Astrocyte (in vitro differentiated cells and primary cell): ENCODE results near the gene ITGB8.

Experiments
- CTCF ChIP-seq: IDR thresholded peaks from 2 replicates; pipeline ENCODE4 v1.5.1; 2011; ENCODE audit warnings: low read depth, mild to moderate bottlenecking, inconsistent platforms, low read length, moderate library complexity; ENCODE audit not compliant: insufficient read depth
- EZH2 ChIP-seq: IDR thresholded peaks from 2 replicates; pipeline ENCODE4 v1.6.1; 2012; ENCODE audit warnings: mild to moderate bottlenecking, low read length, inconsistent platforms; ENCODE audit not compliant: insufficient read depth

- no peak for TF ChIP-seq CTCF
- no peak for TF ChIP-seq EZH2
Measured at GRCh38 chr7:20347680-20348079, 17.0 kb downstream of the ITGB8 start.
